Right lobe of liver (tissue), 6 donors: ENCODE data around the gene ZBTB42. TPM values are rescaled to one million over a fixed set of nuclear protein-coding genes. Genes with fewer than 3 reads are reported as not detected.
A peak's percentile ranks its signal among the peaks of the same experiment; 100 is the strongest.

Experiments used
- ATAC-seq, 4 donors: fragments of 200-7000 bp; cut with Tn5 transposase; one replicate each; pipeline ENCODE4 v1.9.1; 2020; ENCODE audit warnings: mild to moderate bottlenecking in 4 of 4, moderate library complexity in 4 of 4
- DNase-seq, 3 donors: peaks; one replicate each; pipeline ENCODE4 v3.0.0-alpha.2; 2020
- H3K27ac ChIP-seq, 3 donors: fragments of 200-600 bp; one replicate each; pipeline ENCODE4 v1.8.0; 2022
- H3K27me3 ChIP-seq, 2 donors: fragments of 200-600 bp; one replicate each; pipeline ENCODE4 v1.8.0; 2022
- H3K36me3 ChIP-seq, 4 donors: fragments of 200-600 bp; sonication (generic) in 1 of 4; one replicate each; pipeline versions ENCODE4 v1.5.1 to v1.8.0; 2017 to 2022; ENCODE audit warnings: control low read depth in 1 of 4
- H3K4me1 ChIP-seq, 4 donors: fragments of 200-600 bp; sonication (generic) in 1 of 4; one replicate each; pipeline versions ENCODE4 v1.5.1 to v1.8.0; 2017 to 2022; ENCODE audit warnings: control low read depth in 1 of 4
- H3K4me3 ChIP-seq, 3 donors: fragments of 200-600 bp; one replicate each; pipeline ENCODE4 v1.8.0; 2022
- H3K9me3 ChIP-seq, 4 donors: fragments of 200-600 bp; sonication (generic) in 1 of 4; one replicate each; pipeline versions ENCODE4 v1.5.1 to v1.8.0; 2017 to 2022; ENCODE audit warnings: control low read depth in 1 of 4
- POLR2A ChIP-seq: fragments of 450-650 bp; IDR thresholded peaks from one replicate; pipeline ENCODE4 v1.6.1; 2017; ENCODE audit warnings: antibody characterized with exemption, mild to moderate bottlenecking
- WGBS: methylation state at CpG from one replicate; pipeline ENCODE4 v1.1.6; 2018; ENCODE audit warnings: low coverage, low lambda C conversion rate; ENCODE audit not compliant: insufficient coverage; ENCODE audit errors: missing lambda C conversion rate; 5-methylcytosine and 5-hydroxymethylcytosine counted together
- intact Hi-C, 2 donors: fragments of 100-400 bp; cut with DNase I; formaldehyde crosslinking; loops; one replicate each; pipeline versions ENCODE4 v1.11.2 to v1.14.1; 2022
- total RNA-seq, 6 experiments: library from RNA; depleted of rRNA in 2 of 6; stranded (reverse); fragments of >200 nt in 2 of 6; fragmentation: NEBNext Ultra II Directional in 3 of 6; extraction: Animal tissue kit (Norgen Biotek cat#: 25700) in 3 of 6; gene quantifications; one replicate each; pipeline versions ENCODE4 v1.1.0 to v1.2.4, GENCODE V29; 2016 to 2023
- TF ChIP-seq, protein P1 (sequence below), 4 donors: fragments of 200-600 bp in 3 of 4; fragments of 450-650 bp in 1 of 4; IDR thresholded peaks; one replicate each; pipeline versions ENCODE4 v1.5.1 to v1.8.0; 2016 to 2022; ENCODE audit warnings: antibody characterized with exemption in 4 of 4, mild to moderate bottlenecking in 2 of 4
- donor health status: DM: no; HTN: yes; CAD: no.
- donor health status: DM: no; HTN: no; CAD: no.
- donor health status: DM: no; HTN: no; CAD: no.
- donor health status: DM: no; HTN: yes; CAD: no.
- donor health status: DM: no; HTN: yes; CAD: no.

Gene ZBTB42
- total RNA-seq, 6 experiments from 2014 or later = 2.2 to 13.7 (median 3.6) TPM

GRCh38 chr14:104792945-104793702, 7.8 kb upstream of the ZBTB42 start:
- TF ChIP-seq, protein P1, sequence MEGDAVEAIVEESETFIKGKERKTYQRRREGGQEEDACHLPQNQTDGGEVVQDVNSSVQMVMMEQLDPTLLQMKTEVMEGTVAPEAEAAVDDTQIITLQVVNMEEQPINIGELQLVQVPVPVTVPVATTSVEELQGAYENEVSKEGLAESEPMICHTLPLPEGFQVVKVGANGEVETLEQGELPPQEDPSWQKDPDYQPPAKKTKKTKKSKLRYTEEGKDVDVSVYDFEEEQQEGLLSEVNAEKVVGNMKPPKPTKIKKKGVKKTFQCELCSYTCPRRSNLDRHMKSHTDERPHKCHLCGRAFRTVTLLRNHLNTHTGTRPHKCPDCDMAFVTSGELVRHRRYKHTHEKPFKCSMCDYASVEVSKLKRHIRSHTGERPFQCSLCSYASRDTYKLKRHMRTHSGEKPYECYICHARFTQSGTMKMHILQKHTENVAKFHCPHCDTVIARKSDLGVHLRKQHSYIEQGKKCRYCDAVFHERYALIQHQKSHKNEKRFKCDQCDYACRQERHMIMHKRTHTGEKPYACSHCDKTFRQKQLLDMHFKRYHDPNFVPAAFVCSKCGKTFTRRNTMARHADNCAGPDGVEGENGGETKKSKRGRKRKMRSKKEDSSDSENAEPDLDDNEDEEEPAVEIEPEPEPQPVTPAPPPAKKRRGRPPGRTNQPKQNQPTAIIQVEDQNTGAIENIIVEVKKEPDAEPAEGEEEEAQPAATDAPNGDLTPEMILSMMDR (IDR thresholded peaks at IDR 0.05) = peak in 1 of 4 donors; percentile 13
- no peak for TF ChIP-seq POLR2A
- no peak for DNase-seq
- H3K4me3 ChIP-seq = peak overlapping the region in 1 of 3 donors; percentile 69
- peaks cover 0 to 69% (median 36%) of the 10 kb centered on the region in 4 donors for H3K4me1 ChIP-seq
- H3K36me3 ChIP-seq = peaks cover 0 to 3% (median 0%) of the 10 kb centered on the region in 4 donors
- H3K27ac ChIP-seq = peak overlapping the region in 2 of 3 donors; percentile 64 to 67
- no peak for ATAC-seq
- H3K9me3 ChIP-seq = no peaks in the 10 kb centered on the region
- WGBS = 63% methylated on average over 11 of the region's 16 CpGs
- H3K27me3 ChIP-seq = no peaks in the 10 kb centered on the region
- intact Hi-C loops = no loop called here

GRCh38 chr14:104793703-104793959, 7.3 kb upstream of the ZBTB42 start:
- peak overlapping the region; percentile 69 to 88 (median 82) for H3K4me3 ChIP-seq
- H3K36me3 ChIP-seq = peaks cover 0 to 3% (median 0%) of the 10 kb centered on the region in 4 donors
- no peaks in the 10 kb centered on the region for H3K27me3 ChIP-seq
- DNase-seq (no peak), ATAC-seq (no peak)
- H3K4me1 ChIP-seq = peaks cover 0 to 64% (median 33%) of the 10 kb centered on the region in 4 donors
- H3K9me3 ChIP-seq = no peaks in the 10 kb centered on the region
- H3K27ac ChIP-seq = peak overlapping the region in 2 of 3 donors; percentile 53 to 68
- intact Hi-C loops = no loop called here
- WGBS = 50% methylated on average over 1 of the region's 2 CpGs
- TF ChIP-seq POLR2A = no peak
- TF ChIP-seq, protein P1 (IDR thresholded peaks at IDR 0.05) = no peak

DNA sequence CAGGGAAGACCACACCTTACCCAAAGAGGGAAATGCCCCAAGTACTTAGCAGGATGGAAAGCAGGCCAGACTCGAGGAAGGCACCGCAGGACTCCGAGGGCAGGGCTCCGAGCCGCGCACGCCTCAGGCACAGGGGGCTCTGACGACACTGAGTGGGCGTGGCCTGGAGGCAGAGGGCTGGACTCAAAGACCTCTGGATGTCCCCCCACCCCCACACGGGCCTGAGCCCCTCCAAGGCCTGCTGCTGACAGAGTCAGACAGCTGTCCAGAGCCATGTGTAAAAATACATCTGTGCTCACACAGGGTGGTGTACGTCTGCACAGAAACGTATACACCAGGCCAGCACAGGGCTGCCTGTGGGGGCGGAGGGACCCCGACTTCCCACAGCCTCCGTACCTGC, 6.8 kb upstream of the ZBTB42 start:
- 3% methylated on average over 7 of the region's 15 CpGs for WGBS
- Histone ChIP-seq H3K4me3 (peak overlapping the region; percentile 69 to 88 (median 82)), H3K36me3 (peaks cover 0 to 3% (median 0%) of the 10 kb centered on the region in 4 donors), H3K27me3 (no peaks in the 10 kb centered on the region), H3K4me1 (peaks cover 0 to 60% (median 31%) of the 10 kb centered on the region in 4 donors), H3K27ac (peak overlapping the region in 2 of 3 donors; percentile 53 to 68), H3K9me3 (no peaks in the 10 kb centered on the region)
- no peak for TF ChIP-seq POLR2A
- TF ChIP-seq, protein P1 (IDR thresholded peaks at IDR 0.05) = no peak
- intact Hi-C loops = no loop called here
- DNase-seq (peak in 2 of 3 donors; percentile 70 to 73), ATAC-seq (peak in 3 of 4 donors; percentile 3 to 40 (median 31))

GRCh38 chr14:104794631-104794992, 6.3 kb upstream of the ZBTB42 start:
- peak in 3 of 4 donors; percentile 8 to 25 (median 13) for ATAC-seq
- Histone ChIP-seq H3K27me3 (no peaks in the 10 kb centered on the region), H3K4me1 (peaks cover 0 to 55% (median 28%) of the 10 kb centered on the region in 4 donors), H3K9me3 (no peaks in the 10 kb centered on the region), H3K27ac (peak overlapping the region; percentile 53 to 73 (median 68)), H3K36me3 (peaks cover 0 to 3% (median 0%) of the 10 kb centered on the region in 4 donors), H3K4me3 (peak overlapping the region; percentile 69 to 88 (median 82))
- intact Hi-C loops = no loop called here
- TF ChIP-seq, protein P1 (IDR thresholded peaks at IDR 0.05) = no peak
- TF ChIP-seq POLR2A = no peak
- 0% methylated on average over 8 of the region's 16 CpGs for WGBS
- DNase-seq = peak in 1 of 3 donors; percentile 74
